ENCODE results near the gene EZR. TPM values are rescaled to one million over a fixed set of nuclear protein-coding genes. Genes with fewer than 3 reads are reported as not detected.

EZR gene
- total RNA-seq, 1 experiment from 2014 or later = 1,402 TPM

DNA sequence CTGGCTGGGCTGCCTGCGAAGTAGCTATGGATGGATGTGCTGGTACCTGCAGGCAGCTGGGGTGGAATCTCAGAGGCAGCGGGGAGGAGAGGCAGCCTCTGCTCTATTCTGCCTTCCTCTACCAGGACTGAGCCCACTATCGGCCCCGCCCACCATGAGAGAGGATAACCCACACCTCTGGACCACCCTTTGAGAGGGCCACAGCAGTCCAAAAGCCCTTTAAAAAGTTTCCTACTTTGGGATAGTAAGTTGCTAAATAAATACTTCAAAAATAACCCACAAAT, 36.1 kb downstream of the EZR start:
- intact Hi-C loops (cut with micrococcal nuclease) = no loop called here
- Histone ChIP-seq H3K27ac (ENCODE audit: low read depth, low read length) (peak overlapping the region; percentile 34), H3K9me2 (ENCODE audit: insufficient read depth) (no peaks in the 10 kb centered on the region), H2AFZ (ENCODE audit: low read depth, low read length, poor library complexity, severe bottlenecking) (no peak overlapping the region), H3K79me2 (ENCODE audit: insufficient read depth, low read length) (peaks cover 100% of the 10 kb centered on the region), H3K4me1 (ENCODE audit: control insufficient read depth in 1 of 2, insufficient read depth in 2 of 2, low read length in 2 of 2) (peaks cover 63 to 98% of the 10 kb centered on the region in 2 experiments), H3K36me3 (ENCODE audit: control insufficient read depth in 1 of 2, insufficient read depth in 2 of 2, low read length in 2 of 2) (peaks cover 71 to 95% of the 10 kb centered on the region in 2 experiments), H3K27me3 (ENCODE audit: insufficient read depth, low read length) (no peaks in the 10 kb centered on the region), H3K4me2 (ENCODE audit: low read length) (peak overlapping the region; percentile 8), H3K4me3 (replicated peaks in 1 of 2; ENCODE audit: low read depth in 1 of 2, low read length in 2 of 2) (no peak overlapping the region), H3K9ac (ENCODE audit: low read length) (peak overlapping the region; percentile 10), H3K9me3 (ENCODE audit: control insufficient read depth in 1 of 2, insufficient read depth in 1 of 2, low read depth in 1 of 2, low read length in 2 of 2) (no peaks in the 10 kb centered on the region), H4K20me1 (ENCODE audit: insufficient read depth) (peaks cover 72% of the 10 kb centered on the region; the same call in 1 of the 2 replicates)
- no peak for ATAC-seq
- BruUV-seq (replicated peaks) = TSS peak; percentile 5
- CTCF ChIA-PET = interaction anchor here (1.1 to 3.2 kb wide), 2 partner anchors 10 to 77 kb away, joined by 3 to 11 read pairs; no protein-coding TSS in a partner anchor
- no peak for DNase-seq (ENCODE audit: low read depth, low spot score)
- TF ChIP-seq, protein P1, sequence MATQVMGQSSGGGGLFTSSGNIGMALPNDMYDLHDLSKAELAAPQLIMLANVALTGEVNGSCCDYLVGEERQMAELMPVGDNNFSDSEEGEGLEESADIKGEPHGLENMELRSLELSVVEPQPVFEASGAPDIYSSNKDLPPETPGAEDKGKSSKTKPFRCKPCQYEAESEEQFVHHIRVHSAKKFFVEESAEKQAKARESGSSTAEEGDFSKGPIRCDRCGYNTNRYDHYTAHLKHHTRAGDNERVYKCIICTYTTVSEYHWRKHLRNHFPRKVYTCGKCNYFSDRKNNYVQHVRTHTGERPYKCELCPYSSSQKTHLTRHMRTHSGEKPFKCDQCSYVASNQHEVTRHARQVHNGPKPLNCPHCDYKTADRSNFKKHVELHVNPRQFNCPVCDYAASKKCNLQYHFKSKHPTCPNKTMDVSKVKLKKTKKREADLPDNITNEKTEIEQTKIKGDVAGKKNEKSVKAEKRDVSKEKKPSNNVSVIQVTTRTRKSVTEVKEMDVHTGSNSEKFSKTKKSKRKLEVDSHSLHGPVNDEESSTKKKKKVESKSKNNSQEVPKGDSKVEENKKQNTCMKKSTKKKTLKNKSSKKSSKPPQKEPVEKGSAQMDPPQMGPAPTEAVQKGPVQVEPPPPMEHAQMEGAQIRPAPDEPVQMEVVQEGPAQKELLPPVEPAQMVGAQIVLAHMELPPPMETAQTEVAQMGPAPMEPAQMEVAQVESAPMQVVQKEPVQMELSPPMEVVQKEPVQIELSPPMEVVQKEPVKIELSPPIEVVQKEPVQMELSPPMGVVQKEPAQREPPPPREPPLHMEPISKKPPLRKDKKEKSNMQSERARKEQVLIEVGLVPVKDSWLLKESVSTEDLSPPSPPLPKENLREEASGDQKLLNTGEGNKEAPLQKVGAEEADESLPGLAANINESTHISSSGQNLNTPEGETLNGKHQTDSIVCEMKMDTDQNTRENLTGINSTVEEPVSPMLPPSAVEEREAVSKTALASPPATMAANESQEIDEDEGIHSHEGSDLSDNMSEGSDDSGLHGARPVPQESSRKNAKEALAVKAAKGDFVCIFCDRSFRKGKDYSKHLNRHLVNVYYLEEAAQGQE (IDR thresholded peaks at IDR 0.05; ENCODE audit: low read depth) = no peak
- TF ChIP-seq EGR1 (IDR thresholded peaks at IDR 0.05; ENCODE audit: low read depth) (no peak), SP1 (IDR thresholded peaks at IDR 0.05; ENCODE audit: low read depth) (no peak), SIN3A (IDR thresholded peaks at IDR 0.05; ENCODE audit: low read depth) (no peak), ELF1 (IDR thresholded peaks at IDR 0.05; ENCODE audit: borderline replicate concordance, low read depth) (no peak), TCF7L2 (IDR thresholded peaks at IDR 0.05; ENCODE audit: borderline replicate concordance, extremely low read depth, insufficient read depth, insufficient read length) (no peak), POLR2A (IDR thresholded peaks at IDR 0.05; ENCODE audit: borderline replicate concordance, extremely low read depth, insufficient read depth, insufficient read length) (no peak), RAD21 (IDR thresholded peaks at IDR 0.05; ENCODE audit: low read depth) (no peak), SRF (IDR thresholded peaks at IDR 0.05; ENCODE audit: low read depth) (no peak), CEBPB (IDR thresholded peaks at IDR 0.05; ENCODE audit: low read depth) (no peak), POLR2AphosphoS5 (IDR thresholded peaks at IDR 0.05; ENCODE audit: low read depth, low read length) (no peak), ZNF274 (IDR thresholded peaks at IDR 0.05; ENCODE audit: low read depth, low read length) (no peak), EZH2phosphoT487 (IDR thresholded peaks at IDR 0.05; ENCODE audit: borderline replicate concordance) (no peak), CBX3 (IDR thresholded peaks at IDR 0.05; ENCODE audit: low read depth) (no peak)
- TF ChIP-seq, protein P2, sequence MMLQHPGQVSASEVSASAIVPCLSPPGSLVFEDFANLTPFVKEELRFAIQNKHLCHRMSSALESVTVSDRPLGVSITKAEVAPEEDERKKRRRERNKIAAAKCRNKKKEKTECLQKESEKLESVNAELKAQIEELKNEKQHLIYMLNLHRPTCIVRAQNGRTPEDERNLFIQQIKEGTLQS (IDR thresholded peaks at IDR 0.05) = no peak
- TF ChIP-seq, protein P3, sequence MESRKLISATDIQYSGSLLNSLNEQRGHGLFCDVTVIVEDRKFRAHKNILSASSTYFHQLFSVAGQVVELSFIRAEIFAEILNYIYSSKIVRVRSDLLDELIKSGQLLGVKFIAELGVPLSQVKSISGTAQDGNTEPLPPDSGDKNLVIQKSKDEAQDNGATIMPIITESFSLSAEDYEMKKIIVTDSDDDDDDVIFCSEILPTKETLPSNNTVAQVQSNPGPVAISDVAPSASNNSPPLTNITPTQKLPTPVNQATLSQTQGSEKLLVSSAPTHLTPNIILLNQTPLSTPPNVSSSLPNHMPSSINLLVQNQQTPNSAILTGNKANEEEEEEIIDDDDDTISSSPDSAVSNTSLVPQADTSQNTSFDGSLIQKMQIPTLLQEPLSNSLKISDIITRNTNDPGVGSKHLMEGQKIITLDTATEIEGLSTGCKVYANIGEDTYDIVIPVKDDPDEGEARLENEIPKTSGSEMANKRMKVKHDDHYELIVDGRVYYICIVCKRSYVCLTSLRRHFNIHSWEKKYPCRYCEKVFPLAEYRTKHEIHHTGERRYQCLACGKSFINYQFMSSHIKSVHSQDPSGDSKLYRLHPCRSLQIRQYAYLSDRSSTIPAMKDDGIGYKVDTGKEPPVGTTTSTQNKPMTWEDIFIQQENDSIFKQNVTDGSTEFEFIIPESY (IDR thresholded peaks at IDR 0.05; ENCODE audit: extremely low read depth, insufficient replicate concordance, low read length) = no peak
- TF ChIP-seq, protein P4, sequence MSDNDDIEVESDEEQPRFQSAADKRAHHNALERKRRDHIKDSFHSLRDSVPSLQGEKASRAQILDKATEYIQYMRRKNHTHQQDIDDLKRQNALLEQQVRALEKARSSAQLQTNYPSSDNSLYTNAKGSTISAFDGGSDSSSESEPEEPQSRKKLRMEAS (IDR thresholded peaks at IDR 0.05) = no peak
- TF ChIP-seq, protein P5, sequence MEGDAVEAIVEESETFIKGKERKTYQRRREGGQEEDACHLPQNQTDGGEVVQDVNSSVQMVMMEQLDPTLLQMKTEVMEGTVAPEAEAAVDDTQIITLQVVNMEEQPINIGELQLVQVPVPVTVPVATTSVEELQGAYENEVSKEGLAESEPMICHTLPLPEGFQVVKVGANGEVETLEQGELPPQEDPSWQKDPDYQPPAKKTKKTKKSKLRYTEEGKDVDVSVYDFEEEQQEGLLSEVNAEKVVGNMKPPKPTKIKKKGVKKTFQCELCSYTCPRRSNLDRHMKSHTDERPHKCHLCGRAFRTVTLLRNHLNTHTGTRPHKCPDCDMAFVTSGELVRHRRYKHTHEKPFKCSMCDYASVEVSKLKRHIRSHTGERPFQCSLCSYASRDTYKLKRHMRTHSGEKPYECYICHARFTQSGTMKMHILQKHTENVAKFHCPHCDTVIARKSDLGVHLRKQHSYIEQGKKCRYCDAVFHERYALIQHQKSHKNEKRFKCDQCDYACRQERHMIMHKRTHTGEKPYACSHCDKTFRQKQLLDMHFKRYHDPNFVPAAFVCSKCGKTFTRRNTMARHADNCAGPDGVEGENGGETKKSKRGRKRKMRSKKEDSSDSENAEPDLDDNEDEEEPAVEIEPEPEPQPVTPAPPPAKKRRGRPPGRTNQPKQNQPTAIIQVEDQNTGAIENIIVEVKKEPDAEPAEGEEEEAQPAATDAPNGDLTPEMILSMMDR (IDR thresholded peaks at IDR 0.05 in 2 of 3, conservative IDR thresholded peaks at IDR 0.05 in 1 of 3; ENCODE audit: borderline replicate concordance in 1 of 3, insufficient read depth in 1 of 3, low read depth in 2 of 3, low read length in 2 of 3) = no peak
- RAD21 ChIA-PET (ENCODE audit: low non-redundant PET in 1 of 2, low total read pairs in 2 of 2, uncharacterized antibody in 2 of 2, unreplicated experiment in 2 of 2) = no interaction called here
- POLR2A ChIA-PET = no interaction called here

Measured in HCT116 (cell line).